GM04504 (cell line): ENCODE data around the gene SMOC2.
"Not testable (repeated sequence)": the region's sequence is repeated elsewhere in the genome, so short reads cannot be mapped to it uniquely, and the experiment has no call there.

Experiments
- DNase-seq: peaks from one replicate; pipeline ENCODE4 v3.0.0-alpha.2; 2012; ENCODE audit warnings: low read depth

Gene SMOC2

DNA sequence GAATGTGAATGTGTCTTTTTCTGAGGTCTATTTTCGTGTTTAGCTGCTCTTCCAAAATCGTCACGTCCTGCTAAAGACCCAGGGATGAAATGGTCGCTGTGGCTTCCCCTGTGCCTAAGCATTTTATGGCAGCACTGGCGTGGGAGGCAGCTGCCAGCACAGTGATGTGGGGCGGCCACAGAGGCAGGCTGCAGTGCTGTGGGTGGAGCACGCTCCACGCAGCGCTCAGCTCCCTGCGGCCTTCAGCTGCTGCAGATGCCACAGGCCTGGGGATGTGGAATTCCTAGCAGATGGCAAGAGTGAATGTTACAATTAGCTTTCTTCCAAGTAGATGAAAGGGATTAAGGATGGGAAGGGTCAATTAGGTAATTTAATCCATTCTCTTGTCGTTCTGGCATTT lies 242.6 kb downstream of the SMOC2 start:
- DNase-seq, result no peak

DNA sequence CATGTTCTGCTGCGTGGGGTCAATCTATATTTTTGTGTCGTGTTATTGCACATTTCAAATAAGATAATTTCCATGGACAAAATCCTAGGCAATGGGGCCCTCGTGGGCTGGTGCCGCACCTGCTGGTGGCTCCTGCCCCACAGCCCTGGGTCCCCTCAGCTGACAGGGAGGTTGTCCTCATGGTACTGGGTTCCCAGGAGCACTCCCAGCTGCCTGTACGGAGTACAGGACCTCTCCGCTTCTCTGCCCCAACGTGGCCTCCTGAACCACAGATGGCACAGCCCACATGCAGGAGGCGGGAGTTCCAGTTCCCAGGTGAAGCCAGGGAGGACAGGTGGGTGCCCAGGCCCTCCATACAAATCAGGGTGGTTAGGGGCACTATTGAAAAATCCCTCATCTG lies 243.5 kb downstream of the SMOC2 start:
- DNase-seq, result no peak

DNA sequence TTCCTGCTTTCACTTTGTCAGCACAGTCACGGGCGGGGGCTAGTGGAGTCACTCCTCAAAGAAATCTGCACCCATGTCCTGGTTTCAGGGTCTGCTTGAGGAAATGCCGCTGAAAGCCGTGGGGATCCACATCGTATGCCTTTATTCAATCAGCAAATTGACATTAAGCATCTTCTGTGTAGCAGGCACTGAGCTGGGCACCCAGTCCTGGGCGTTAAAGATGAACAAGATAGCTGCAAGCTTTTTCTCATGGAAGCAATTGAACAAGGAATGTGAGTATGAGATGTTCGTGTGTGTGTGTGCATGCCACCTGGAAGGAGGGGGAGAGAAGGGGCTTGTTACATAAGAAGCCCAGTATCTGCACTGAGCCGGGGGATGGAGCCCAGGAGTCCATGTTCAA lies 243.9 kb downstream of the SMOC2 start:
- no peak for DNase-seq

DNA sequence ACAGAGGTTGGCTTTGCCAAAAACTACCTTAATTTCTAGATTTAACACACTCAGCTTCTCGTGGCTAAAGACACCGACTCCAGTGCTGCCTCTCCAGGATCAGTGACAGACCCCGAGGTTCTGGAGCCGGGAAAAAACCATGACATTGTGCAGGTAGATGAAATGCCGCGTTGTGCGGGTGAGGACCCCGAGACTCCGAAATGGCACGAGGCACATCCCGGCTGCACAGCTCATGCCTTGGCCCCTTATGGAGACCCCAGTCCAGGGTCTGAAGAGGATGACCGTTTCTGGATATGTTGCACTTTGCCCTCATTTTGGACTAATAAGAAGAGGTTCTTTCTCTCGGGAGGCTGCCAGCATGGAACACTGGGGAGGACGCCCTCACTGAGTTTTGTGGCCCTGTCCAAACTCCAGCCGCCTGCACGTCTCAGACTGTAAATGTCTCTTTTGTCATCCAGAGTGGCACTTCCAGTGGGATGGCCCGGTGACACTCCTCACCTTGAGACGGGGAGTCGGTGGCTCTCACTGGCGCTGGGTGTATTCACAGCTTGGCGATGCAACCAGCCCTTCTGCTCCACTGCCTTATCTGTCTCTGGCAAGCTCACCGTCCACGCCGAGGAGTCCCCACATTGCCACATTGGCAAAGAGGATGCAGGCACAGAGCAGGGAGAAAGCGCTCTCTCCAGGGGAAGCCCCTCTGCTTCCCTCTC lies 245.2 kb downstream of the SMOC2 start:
- no peak for DNase-seq

- no peak for DNase-seq
Measured at GRCh38 chr6:168686831-168687730, 246.1 kb downstream of the SMOC2 start.

DNA sequence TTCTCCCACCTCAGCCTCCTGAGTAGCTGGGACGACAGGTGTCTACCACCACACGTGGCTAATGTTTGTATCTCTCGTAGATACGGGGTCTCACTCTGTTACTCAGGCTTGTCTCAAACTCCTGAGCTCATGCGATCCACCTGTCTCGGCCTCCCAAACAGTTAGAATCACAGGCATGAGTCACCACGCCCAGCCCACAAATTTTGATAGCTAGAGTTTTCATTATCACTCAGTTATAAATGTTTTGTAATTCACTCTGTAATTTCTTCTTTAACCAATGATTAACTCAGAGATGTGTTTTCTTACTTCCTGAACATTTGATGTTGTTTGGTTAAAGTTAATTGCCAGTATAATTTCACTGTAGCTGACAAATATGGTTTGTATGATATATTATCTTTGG lies 249.3 kb downstream of the SMOC2 start:
- DNase-seq, result no peak

- DNase-seq, result no peak
Measured at GRCh38 chr6:168691774-168692173, 250.8 kb downstream of the SMOC2 start.

GRCh38 chr6:168692193-168692914 lies 251.4 kb downstream of the SMOC2 start:
- DNase-seq, result no peak

DNA sequence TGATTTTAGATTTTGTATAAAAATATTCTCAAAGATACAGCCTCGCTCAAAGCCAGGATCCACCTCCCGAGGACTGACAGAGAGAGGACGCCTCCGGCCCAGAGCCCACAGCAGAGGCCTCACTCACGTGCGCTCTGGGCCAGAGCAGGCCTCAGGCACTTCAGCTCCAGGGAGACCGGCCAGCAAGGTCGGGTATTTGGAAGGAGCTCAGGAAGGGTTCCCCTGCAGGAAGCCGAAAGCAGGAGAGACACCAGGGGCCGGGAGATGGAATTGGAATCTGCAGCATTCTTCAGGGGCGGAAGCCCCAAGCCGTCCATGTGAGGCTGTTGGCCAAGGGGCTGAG lies 251.9 kb downstream of the SMOC2 start:
- DNase-seq, result not testable (repeated sequence)

DNA sequence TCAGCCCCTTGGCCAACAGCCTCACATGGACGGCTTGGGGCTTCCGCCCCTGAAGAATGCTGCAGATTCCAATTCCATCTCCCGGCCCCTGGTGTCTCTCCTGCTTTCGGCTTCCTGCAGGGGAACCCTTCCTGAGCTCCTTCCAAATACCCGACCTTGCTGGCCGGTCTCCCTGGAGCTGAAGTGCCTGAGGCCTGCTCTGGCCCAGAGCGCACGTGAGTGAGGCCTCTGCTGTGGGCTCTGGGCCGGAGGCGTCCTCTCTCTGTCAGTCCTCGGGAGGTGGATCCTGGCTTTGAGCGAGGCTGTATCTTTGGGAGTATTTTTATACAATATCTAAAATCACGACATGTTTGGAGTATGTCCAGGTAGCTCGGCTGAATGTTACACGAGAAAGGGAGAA lies 253.8 kb downstream of the SMOC2 start:
- DNase-seq, result not testable (repeated sequence)

- DNase-seq, result no peak
Measured at GRCh38 chr6:168695701-168696100, 254.7 kb downstream of the SMOC2 start.

DNA sequence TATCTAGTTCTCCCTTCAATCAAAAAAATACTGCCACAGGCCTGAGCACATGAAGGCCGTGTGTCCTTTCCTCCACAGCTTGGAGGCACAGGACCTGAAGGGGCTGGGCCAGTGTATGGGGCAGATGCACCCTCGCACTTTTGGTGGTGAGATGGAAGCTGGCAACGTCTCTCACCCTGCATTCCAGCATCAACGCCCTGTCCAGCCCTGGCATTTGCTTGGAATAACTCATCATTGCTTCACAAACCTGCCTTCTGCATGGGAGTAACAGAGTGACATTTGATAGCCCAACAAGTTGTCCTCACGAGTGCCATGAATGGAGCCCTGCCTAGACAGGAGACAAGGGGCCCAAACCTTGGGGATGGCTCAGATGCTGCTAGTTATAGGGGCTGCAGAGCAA lies 257.9 kb downstream of the SMOC2 start:
- DNase-seq, result no peak

DNA sequence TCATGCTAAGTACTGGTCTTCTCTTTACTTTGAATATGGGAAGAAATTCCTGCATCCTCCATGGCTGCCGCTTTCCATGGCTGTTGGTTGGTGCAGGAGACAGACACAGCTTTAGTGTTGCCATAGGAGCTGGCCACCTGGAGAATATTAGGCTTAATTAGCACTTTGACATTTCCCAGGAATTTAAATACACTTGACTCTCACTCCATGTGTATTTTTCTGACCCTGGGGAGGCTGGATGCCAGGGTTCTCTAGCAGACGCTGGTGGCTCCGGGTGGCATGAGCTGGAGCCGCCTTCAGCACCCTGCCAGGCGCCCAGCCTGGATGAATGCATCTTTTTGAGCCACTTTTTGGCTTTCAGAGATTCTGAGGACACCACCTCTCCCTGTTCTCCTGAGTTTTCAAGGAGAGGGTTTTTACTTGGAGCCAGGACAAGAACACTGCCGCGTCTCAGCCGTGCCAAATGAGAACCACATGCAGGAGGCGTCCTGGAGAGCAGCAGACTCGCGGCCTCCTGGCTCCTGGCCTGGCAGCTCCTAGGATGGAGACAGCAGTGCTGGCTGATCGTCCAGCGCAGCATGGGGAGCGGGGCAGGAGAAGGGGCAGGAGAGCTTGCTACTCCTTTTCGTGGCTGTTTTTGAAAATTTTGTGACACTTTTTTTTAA lies 258.8 kb downstream of the SMOC2 start:
- no peak for DNase-seq

DNA sequence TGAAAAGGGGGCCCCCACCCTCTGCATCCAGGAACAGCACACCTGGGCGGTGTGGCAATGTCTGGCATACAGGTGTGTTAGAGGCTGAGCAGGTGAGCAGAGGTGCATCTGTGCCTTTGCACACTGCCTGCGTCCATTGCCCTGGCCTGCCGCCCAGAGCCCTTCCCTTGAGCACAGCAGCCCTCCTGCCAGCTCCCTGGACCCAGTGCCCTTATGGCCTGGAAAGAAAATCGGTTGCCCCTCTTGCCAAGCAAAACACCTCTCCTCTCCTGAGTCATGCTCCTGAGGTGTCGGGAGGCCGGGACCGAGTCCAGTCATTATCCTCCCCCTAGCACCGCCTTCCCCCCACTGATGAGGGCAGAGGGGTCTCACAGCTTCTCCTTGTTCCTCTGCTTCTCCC lies 259.9 kb downstream of the SMOC2 start:
- DNase-seq, result no peak

GRCh38 chr6:168703990-168704389 lies 263.0 kb downstream of the SMOC2 start:
- no peak for DNase-seq

DNA sequence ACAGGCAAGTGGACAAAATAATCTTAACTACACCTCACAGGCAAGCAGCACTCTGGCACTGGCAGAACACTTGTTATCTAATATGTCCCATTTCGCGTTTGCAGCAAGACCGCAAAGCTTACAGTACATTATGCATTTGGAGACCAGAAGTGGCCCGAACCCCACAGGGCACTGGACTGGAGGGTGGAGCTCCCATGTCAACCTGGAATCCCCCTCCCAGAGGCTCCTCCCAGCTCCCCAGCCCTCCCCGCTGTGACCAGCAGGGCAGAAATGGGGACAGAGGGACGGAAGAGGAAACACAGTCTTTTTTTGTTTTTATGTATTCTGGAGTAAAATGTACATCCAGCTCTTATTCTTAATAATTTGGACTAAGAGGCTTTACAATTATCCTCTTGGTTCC lies 263.7 kb downstream of the SMOC2 start:
- DNase-seq, result no peak

DNA sequence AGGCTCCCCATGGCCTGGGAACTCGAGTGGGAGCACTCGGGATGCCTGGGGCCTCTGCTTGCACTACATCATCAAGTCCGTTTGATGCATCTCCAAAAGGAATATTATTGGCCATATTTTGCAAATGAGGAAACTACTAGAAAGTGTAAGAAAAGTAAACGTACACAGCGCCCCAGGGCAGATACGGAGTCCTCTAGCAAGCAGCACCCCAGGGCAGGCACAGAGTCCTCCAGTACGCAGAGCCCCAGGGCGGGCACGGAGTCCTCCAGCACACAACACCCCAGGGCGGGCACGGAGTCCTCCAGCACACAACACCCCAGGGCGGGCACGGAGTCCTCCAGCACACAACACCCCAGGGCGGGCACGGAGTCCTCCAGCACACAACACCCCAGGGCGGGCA lies 264.3 kb downstream of the SMOC2 start:
- not testable (repeated sequence) for DNase-seq

DNA sequence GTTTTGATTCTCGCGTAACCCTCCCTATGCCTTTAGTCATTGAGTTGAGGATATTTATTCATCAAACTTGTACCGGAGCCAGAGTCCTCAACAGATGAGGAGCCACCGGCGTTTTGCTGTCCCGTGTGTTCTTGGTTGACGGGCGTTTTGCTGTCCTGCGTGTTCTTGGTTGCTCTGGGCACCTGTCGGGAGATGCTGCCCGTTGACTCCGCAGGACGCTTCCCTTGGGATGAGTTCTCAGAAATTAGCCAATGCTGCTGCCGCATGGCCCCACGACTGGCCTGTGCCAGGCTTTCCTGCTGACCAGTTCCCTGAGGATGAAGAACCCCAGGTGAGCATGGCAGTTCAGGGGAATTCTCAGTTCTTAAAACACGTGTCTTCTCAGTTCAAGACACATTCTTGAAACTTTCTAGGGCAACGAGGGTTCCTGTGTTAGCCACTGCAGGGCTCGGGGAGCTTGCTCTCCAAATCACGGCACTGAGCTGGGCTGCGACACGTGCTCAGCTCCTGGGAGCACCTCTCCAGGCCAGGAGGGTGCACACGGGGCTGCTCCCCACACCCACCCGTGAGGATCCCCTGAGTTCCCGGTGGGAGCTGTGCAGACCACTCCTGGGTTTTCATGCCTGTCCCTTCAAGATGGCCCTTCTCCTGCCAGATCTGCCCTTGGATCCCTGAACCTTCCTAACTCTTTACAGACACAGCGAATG lies 265.6 kb downstream of the SMOC2 start:
- DNase-seq, result no peak

- DNase-seq, result no peak
Measured at GRCh38 chr6:168708526-168708925, 267.5 kb downstream of the SMOC2 start.

GRCh38 chr6:168708984-168709383 lies 268.0 kb downstream of the SMOC2 start:
- no peak for DNase-seq

- DNase-seq, result no peak
Measured at GRCh38 chr6:168709390-168709789, 268.4 kb downstream of the SMOC2 start.

DNA sequence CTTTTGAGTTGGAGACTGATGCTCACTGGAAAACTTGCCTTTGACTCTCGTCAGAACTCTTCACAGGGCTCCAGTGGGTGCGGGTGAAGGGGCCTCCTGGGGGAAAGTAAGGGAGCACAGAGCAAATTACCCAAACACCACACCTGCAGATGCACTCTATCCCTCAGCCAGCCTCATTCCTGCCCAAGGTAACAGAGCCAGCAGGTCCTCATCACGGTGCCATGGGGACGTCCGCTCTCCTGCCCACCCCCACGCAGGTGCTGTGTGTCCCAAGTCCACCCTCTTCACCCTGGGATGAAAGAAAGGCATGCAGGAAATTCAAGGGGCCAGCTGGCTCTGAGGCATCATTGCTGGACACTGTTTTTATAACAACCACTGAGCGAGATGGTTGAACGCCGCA lies 269.0 kb downstream of the SMOC2 start:
- no peak for DNase-seq
